Tibial artery (tissue), 4 donors: Measurements from ENCODE around the gene TMEM240.
"Not testable (repeated sequence)": the region's sequence is repeated elsewhere in the genome, so short reads cannot be mapped to it uniquely, and the experiment has no call there.

ENCODE experiments used
- DNase-seq, 2 donors: peaks; one replicate each; pipeline ENCODE4 v3.0.0-alpha.2; 2019
- H3K27ac ChIP-seq, 2 donors: fragments of 200-600 bp; sonication (generic) in 1 of 2; 1 replicate in 1 of 2; 2 replicates in 1 of 2; pipeline ENCODE4 v1.5.1; 2018 to 2019; ENCODE audit warnings: mild to moderate bottlenecking in 1 of 2
- H3K27me3 ChIP-seq, 2 donors: fragments of 200-600 bp; sonication (generic) in 1 of 2; one replicate each; pipeline versions ENCODE4 v1.5.1 to v1.6.0; 2016 to 2019
- H3K36me3 ChIP-seq, 3 donors: fragments of 200-600 bp; sonication (generic) in 2 of 3; one replicate each; pipeline ENCODE4 v1.5.1; 2016 to 2019; ENCODE audit warnings: mild to moderate bottlenecking in 2 of 3
- H3K4me1 ChIP-seq, 4 donors: fragments of 200-600 bp; sonication (generic) in 2 of 4; 1 replicate in 3 of 4; 2 replicates in 1 of 4; pipeline ENCODE4 v1.5.1; 2016 to 2019
- H3K4me3 ChIP-seq, 2 donors: fragments of 200-600 bp; sonication (generic) in 1 of 2; 1 replicate in 1 of 2; 2 replicates in 1 of 2; pipeline ENCODE4 v1.5.1; 2018 to 2019; ENCODE audit warnings: mild to moderate bottlenecking in 2 of 2
- H3K9me3 ChIP-seq, 3 donors: fragments of 200-600 bp; sonication (generic) in 1 of 3; one replicate each; pipeline ENCODE4 v1.5.1; 2016 to 2019
- CTCF ChIP-seq, 2 experiments: fragments of 200-600 bp in 1 of 2; fragments of 450-650 bp in 1 of 2; IDR thresholded peaks; one replicate each; pipeline ENCODE4 v1.5.1; 2017 to 2019; ENCODE audit warnings: antibody characterized with exemption in 2 of 2, mild to moderate bottlenecking in 1 of 2, moderate library complexity in 1 of 2
- intact Hi-C: fragments of 100-400 bp; cut with DNase I; formaldehyde crosslinking; loops from one replicate; pipeline ENCODE4 v1.15.0; 2023; ENCODE audit warnings: low total_unique reads

Gene TMEM240

GRCh38 chr1:1531947-1532346 is 8.5 kb downstream of the TMEM240 start:
- Histone ChIP-seq H3K27me3 (no peaks in the 10 kb centered on the region), H3K4me3 (no peak overlapping the region), H3K9me3 (peaks cover 0 to 12% (median 0%) of the 10 kb centered on the region in 3 donors), H3K27ac (no peak overlapping the region), H3K36me3 (peaks cover 9 to 71% (median 47%) of the 10 kb centered on the region in 3 donors), H3K4me1 (peaks cover 0 to 8% (median 0%) of the 10 kb centered on the region in 4 donors)
- TF ChIP-seq CTCF (IDR thresholded peaks at IDR 0.05) = no peak
- intact Hi-C loops = no loop called here
- no peak for DNase-seq

- no peak for DNase-seq
- no peaks in the 10 kb centered on the region for H3K27me3 ChIP-seq
- intact Hi-C loops = no loop called here
- no peak overlapping the region for H3K4me3 ChIP-seq
- H3K27ac ChIP-seq = no peak overlapping the region
- peaks cover 9 to 75% (median 41%) of the 10 kb centered on the region in 3 donors for H3K36me3 ChIP-seq
- no peak for TF ChIP-seq CTCF (IDR thresholded peaks at IDR 0.05)
- peaks cover 0 to 12% (median 0%) of the 10 kb centered on the region in 3 donors for H3K9me3 ChIP-seq
- peaks cover 0 to 8% (median 0%) of the 10 kb centered on the region in 4 donors for H3K4me1 ChIP-seq
These were observed 10.5 kb downstream of the TMEM240 start for GRCh38 chr1:1529936-1530335.

- Histone ChIP-seq H3K27me3 (no peaks in the 10 kb centered on the region), H3K27ac (no peak overlapping the region), H3K4me3 (no peak overlapping the region), H3K9me3 (peaks cover 0 to 12% (median 0%) of the 10 kb centered on the region in 3 donors), H3K36me3 (peaks cover 9 to 72% (median 41%) of the 10 kb centered on the region in 3 donors), H3K4me1 (peaks cover 0 to 8% (median 0%) of the 10 kb centered on the region in 4 donors)
- intact Hi-C loops = no loop called here
- TF ChIP-seq CTCF (IDR thresholded peaks at IDR 0.05) = no peak
- no peak for DNase-seq
These were observed 11.1 kb downstream of the TMEM240 start for GRCh38 chr1:1529321-1529720.

- Histone ChIP-seq H3K4me1 (peaks cover 0 to 5% (median 0%) of the 10 kb centered on the region in 4 donors), H3K4me3 (no peak overlapping the region), H3K27me3 (no peaks in the 10 kb centered on the region), H3K9me3 (peaks cover 0 to 12% (median 0%) of the 10 kb centered on the region in 3 donors), H3K27ac (no peak overlapping the region), H3K36me3 (peaks cover 9 to 73% (median 44%) of the 10 kb centered on the region in 3 donors)
- no peak for DNase-seq
- TF ChIP-seq CTCF (IDR thresholded peaks at IDR 0.05) = no peak
- intact Hi-C loops = no loop called here
These were observed 11.8 kb downstream of the TMEM240 start for GRCh38 chr1:1528301-1529267.

GRCh38 chr1:1527092-1527816 is 13.2 kb downstream of the TMEM240 start:
- no peak for TF ChIP-seq CTCF (IDR thresholded peaks at IDR 0.05)
- no peaks in the 10 kb centered on the region for H3K4me1 ChIP-seq
- H3K9me3 ChIP-seq = peaks cover 0 to 12% (median 0%) of the 10 kb centered on the region in 3 donors
- H3K36me3 ChIP-seq = peaks cover 9 to 80% (median 43%) of the 10 kb centered on the region in 3 donors
- no peak for DNase-seq
- H3K4me3 ChIP-seq = no peak overlapping the region
- intact Hi-C loops = no loop called here
- H3K27me3 ChIP-seq = no peaks in the 10 kb centered on the region
- H3K27ac ChIP-seq = no peak overlapping the region

- H3K27me3 ChIP-seq, H3K4me1 ChIP-seq, H3K9me3 ChIP-seq, intact Hi-C loops, H3K27ac ChIP-seq, DNase-seq, H3K4me3 ChIP-seq: not testable (repeated sequence)
- H3K36me3 ChIP-seq = peaks cover 9 to 86% (median 43%) of the 10 kb centered on the region in 3 donors
These were observed 13.9 kb downstream of the TMEM240 start for GRCh38 chr1:1526476-1526875.

GRCh38 chr1:1524750-1525383 is 15.6 kb downstream of the TMEM240 start:
- peaks cover 19 to 91% (median 51%) of the 10 kb centered on the region in 3 donors for H3K36me3 ChIP-seq
- H3K9me3 ChIP-seq, H3K27ac ChIP-seq, DNase-seq, H3K27me3 ChIP-seq, intact Hi-C loops, H3K4me1 ChIP-seq, H3K4me3 ChIP-seq: not testable (repeated sequence)

GRCh38 chr1:1523651-1524050 is 16.8 kb downstream of the TMEM240 start:
- H3K4me1 ChIP-seq, H3K27me3 ChIP-seq, H3K9me3 ChIP-seq, DNase-seq, H3K4me3 ChIP-seq, H3K27ac ChIP-seq, intact Hi-C loops: not testable (repeated sequence)
- peaks cover 20 to 85% (median 45%) of the 10 kb centered on the region in 3 donors for H3K36me3 ChIP-seq
